ENCODE measurements around the gene AKTIP. TPM values are rescaled to one million over a fixed set of nuclear protein-coding genes. Genes with fewer than 3 reads are reported as not detected.

Gene AKTIP
- total RNA-seq, 1 experiment from 2014 or later, result 26.2 TPM

- Histone ChIP-seq H2AK5ac (ENCODE audit: insufficient read length, low read length) (no peak overlapping the region), H3K27ac (ENCODE audit: insufficient read length, low read depth, low read length) (no peak overlapping the region), H2BK5ac (ENCODE audit: insufficient read length, low read length) (no peak overlapping the region), H2AFZ (ENCODE audit: low read length) (no peak overlapping the region), H3K4ac (ENCODE audit: low read depth, low read length) (no peak overlapping the region), H3K4me2 (ENCODE audit: insufficient read depth, insufficient read length, low read length) (no peak overlapping the region), H3K14ac (ENCODE audit: insufficient read depth, low read length) (no peak overlapping the region), H3K9ac (ENCODE audit: extremely low read depth, insufficient read length, low read length) (no peak overlapping the region), H3K56ac (ENCODE audit: insufficient read length, low read depth, low read length) (no peak overlapping the region), H3K9me3 (ENCODE audit: control insufficient read depth, low read depth, low read length) (no peaks in the 10 kb centered on the region), H3T11ph (ENCODE audit: low read length) (no peak overlapping the region), H3K23ac (ENCODE audit: insufficient read length, low read depth, low read length) (no peak overlapping the region), H3K27me3 (ENCODE audit: insufficient read depth, low read length) (no peaks in the 10 kb centered on the region), H4K91ac (ENCODE audit: insufficient read length, low read depth, low read length) (no peak overlapping the region), H4K5ac (ENCODE audit: insufficient read length, low read depth, low read length) (no peak overlapping the region), H2BK120ac (ENCODE audit: low read depth, low read length, poor library complexity, severe bottlenecking) (no peak overlapping the region), H2BK12ac (ENCODE audit: insufficient read length, low read depth, low read length) (no peak overlapping the region), H2BK20ac (ENCODE audit: low read depth, low read length, poor library complexity, severe bottlenecking) (no peak overlapping the region), H4K8ac (replicated peaks; ENCODE audit: insufficient read length, low read depth, low read length) (no peak overlapping the region), H3K79me1 (ENCODE audit: insufficient read depth, low read depth, low read length, poor library complexity, severe bottlenecking) (no peaks in the 10 kb centered on the region), H2BK15ac (ENCODE audit: low read depth, low read length) (no peak overlapping the region), H3K18ac (ENCODE audit: insufficient read length, low read depth, low read length) (no peak overlapping the region), H3K4me1 (ENCODE audit: insufficient read depth, low read length) (no peaks in the 10 kb centered on the region), H4K20me1 (ENCODE audit: control insufficient read depth, insufficient read depth, insufficient read length) (no peaks in the 10 kb centered on the region), H3K23me2 (ENCODE audit: insufficient read length, low read depth, low read length, poor library complexity, severe bottlenecking) (no peaks in the 10 kb centered on the region), H3K79me2 (ENCODE audit: insufficient read depth, low read length) (no peaks in the 10 kb centered on the region)
- no peak overlapping the region for H3K4me3 Mint-ChIP-seq
- H3K27me3 Mint-ChIP-seq (ENCODE audit: low read depth), result no peaks in the 10 kb centered on the region
- WGBS (ENCODE audit: extremely low coverage, insufficient read length, low lambda C conversion rate), result no CpG with 5 or more reads among the region's 15 CpGs
- no peak for TF ChIP-seq CTCF (conservative IDR thresholded peaks at IDR 0.05)
- DNase-seq, result no peak
- no peak overlapping the region; a peak in 1 of 7 replicates for H3K27ac Mint-ChIP-seq
- no peaks in the 10 kb centered on the region for H3K9me3 Mint-ChIP-seq
- no peaks in the 10 kb centered on the region for H3K4me1 Mint-ChIP-seq
- no peaks in the 10 kb centered on the region for H3K36me3 Mint-ChIP-seq (ENCODE audit: insufficient read depth in 1 of 3, low read depth in 3 of 3)
Observed at GRCh38 chr16:53523971-53524548, 21.1 kb upstream of the AKTIP start.

Measured in H9 (cell line).